SK-N-MC (cell line): ENCODE measurements around the gene GABRP.

Experiments
- EZH2 ChIP-seq: fragments of 200-600 bp; sonication (generic); IDR thresholded peaks from one replicate; pipeline ENCODE4 v1.6.1; 2017; ENCODE audit warnings: antibody characterized with exemption
- POLR2AphosphoS5 ChIP-seq: IDR thresholded peaks from 2 replicates; pipeline ENCODE4 v1.6.1; 2012; ENCODE audit warnings: mild to moderate bottlenecking, low read depth, low read length, borderline replicate concordance

DNA sequence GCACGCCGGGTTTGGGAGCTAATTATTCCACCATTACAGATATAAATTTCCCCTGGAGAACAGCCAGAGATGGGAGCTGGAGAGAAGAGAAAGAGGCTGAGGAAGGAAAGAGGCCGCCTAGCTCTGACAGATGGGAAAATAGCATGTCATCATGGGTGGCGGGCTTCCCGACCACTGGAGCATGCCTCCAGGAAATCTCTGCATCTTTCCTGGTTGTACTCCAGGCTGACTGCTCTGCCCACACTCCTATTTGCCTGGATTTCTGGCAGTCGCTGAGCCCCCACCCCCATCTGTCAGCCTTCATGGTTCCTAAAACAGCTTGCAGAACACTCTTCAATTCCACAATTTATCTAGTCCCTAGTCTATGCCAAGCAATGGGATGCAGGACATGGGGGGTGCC lies 14.3 kb upstream of the GABRP start:
- no peak for TF ChIP-seq POLR2AphosphoS5
- no peak for TF ChIP-seq EZH2
